GM21381 (cell line): ENCODE results near the gene SYNE3.

Experiments used
- ATAC-seq: cut with Tn5 transposase; IDR thresholded peaks from one replicate; pipeline ENCODE4 v1.9.1; 2021; ENCODE audit warnings: mild to moderate bottlenecking, moderate library complexity; ENCODE audit not compliant: unreplicated experiment

The SYNE3 gene

DNA sequence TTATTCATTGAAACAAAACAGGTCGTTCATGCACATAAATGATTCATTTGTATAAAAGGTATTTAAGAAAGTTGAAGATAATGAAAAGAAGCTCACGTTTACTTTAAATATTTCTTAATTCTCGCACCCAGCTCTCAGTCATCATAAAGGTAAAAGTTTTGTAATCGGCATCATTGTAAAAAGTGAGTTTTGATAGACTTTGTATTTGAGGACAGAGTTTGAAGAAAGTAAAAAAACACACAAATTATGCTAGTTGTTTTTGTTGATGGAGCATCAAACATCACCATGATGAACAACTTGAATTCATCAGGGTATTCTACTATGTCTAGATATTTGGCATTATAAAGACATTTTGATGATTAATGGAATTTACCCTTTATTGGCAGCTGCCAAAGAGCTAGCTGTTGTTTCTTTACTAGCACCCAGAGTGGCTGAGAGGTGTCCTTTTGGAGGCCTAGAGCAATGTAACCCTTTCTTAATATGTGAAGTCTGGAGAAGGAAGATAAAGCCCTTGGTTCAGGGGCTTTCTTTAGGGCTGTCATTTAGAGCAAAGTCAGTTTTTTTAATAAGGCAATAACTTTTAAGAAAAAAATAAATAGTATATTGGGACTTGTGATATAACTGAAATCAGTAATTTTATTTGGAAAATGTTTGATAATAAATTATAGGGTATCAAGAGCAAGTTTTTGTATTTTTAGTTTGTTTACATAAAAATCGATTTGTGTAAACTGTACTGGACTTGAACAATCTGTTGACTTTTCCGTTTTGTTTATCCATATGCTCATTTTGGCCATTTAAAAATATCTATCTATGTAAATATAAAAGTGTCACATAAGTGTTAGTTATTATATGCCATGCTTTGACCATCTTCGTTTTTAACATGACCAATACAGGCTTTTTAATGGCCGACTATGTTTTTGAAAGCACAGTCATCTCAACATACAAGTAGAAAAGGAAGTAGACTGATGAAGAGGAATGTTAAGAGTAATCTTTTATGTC is 25.8 kb upstream of the SYNE3 start:
- ATAC-seq: no peak

DNA sequence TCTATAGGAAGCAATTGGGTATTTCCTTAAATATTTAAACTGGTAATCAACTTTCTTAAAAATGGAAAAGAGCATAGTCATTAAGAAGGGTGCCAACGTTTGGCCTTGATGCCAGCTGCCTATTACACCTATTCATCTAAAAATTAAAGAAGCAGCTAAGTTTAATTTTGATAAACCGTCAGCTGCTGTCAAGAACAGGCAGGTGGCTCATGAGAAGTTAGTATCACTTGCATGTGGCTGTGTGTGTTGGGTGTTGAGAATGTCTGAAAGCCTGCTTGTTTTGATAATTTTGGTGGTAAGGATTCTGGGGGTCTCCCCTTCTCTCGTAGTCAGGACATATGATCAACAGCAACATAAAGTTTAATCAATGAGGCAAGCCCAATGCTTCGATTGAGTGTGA is 24.9 kb upstream of the SYNE3 start:
- ATAC-seq: no peak

DNA sequence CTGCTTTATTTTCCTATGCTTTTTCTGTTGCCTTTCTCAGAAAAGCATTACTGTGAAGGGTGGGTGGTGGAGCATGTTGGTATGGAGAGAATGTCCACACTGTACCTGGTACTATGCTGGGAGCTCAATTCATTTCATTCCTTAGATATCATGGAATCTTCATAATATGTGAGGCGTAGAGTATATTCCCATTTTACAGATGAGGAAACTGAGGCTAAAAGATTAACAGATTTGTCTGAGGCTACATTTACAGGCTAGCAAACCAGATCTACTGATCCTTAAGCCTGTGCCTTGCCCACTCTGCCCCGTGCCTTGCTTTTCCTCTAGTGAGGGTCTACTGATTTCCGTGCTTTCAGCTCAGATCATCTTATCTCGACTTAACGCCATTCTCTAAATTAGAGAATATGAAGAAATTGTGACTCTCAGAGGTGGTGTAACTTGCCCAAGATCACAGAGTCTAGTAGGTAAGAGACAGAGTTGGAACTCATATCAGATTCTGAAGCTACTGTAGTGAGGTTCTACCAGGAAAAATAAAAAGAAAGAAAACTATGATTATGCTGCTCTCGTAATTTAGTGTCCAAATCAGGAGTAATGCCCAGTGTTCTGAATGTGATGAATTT is 23.9 kb upstream of the SYNE3 start:
- ATAC-seq: no peak

DNA sequence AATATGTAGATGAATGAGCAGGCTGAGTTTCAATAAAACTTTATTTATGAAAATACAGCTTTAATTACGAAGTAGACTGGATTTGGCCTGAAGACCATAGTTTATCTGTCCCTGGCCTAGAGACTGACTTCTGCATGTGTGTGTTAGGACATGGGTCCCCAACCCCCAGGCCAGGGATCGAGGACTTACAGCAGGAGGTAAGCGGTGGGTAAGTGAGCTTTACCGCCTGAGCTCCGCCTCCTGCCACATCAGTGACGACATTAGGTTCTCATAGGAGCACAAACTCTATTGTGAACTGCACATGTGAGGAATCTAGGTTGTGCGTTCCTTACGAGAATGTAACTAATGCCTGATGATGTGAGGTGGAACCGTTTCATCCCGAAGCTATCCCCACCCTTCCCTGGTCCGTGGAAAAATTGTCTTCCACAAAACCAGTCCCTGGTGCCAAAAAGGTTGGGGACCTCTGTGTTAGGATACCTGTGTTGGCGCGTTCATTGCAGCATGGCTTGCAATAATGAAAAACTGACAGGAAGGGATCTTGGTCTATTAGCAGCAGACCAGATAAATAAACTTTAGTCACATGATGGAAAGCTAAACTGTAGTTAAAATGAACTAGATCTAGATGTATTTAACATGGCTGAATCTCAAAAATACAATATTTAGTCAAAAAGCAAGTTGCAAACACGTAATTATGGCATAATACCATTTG is 22.5 kb upstream of the SYNE3 start:
- no peak for ATAC-seq

DNA sequence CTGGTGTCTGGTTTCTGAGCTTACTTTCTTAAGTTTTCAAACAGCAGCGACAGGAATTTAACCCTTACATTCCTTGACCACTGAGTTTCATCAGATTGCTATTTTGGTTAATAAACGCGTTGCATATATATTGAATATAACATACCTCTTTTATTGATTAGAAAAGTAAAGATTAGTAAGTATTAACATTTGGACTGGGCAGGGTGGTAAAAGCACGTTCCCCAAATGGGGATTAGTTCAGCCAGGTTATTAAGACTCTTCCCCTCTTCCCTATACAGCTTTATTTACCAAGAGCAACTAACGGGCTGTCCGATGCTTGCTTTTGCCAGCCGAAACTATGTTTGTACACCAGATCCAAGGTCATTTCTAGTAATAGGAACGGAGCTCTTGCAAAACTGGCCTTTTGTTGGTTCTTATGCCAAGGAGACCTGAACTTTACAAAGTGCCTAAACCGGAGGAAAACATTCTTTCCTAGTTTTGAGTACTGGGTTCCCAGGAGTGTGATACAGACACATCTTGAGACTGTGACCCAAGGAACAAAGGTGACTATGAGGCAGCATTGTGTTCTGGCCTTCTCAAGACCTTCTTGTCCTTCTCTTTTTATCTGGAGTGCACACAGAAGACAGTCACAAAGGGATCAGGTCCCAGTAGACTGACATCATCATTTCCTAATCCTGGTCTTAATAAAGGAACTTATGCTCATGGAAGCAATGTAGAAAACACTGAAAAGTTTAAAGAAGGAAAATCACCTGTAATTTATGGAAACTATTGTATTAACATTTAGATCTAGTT is 21.0 kb upstream of the SYNE3 start:
- ATAC-seq: no peak

DNA sequence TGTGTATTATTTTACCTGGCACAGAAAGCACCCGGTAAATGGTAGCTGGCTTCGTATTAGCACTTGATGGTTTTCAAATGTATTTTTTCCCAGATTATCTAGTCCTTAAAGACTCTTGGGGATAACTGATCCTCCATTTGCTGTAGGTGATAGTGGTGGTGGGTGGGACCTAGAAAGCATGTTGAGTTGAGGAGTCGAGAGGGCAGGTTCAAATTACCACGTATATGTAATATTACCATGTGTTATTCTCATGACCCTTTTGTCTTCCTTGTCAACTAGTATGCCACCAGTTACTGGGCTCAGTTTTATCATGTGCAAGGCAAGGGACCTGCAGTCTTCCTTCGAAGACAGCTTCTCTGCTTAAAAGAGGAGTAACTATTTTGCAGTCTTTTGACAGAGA is 20.2 kb upstream of the SYNE3 start:
- no peak for ATAC-seq

DNA sequence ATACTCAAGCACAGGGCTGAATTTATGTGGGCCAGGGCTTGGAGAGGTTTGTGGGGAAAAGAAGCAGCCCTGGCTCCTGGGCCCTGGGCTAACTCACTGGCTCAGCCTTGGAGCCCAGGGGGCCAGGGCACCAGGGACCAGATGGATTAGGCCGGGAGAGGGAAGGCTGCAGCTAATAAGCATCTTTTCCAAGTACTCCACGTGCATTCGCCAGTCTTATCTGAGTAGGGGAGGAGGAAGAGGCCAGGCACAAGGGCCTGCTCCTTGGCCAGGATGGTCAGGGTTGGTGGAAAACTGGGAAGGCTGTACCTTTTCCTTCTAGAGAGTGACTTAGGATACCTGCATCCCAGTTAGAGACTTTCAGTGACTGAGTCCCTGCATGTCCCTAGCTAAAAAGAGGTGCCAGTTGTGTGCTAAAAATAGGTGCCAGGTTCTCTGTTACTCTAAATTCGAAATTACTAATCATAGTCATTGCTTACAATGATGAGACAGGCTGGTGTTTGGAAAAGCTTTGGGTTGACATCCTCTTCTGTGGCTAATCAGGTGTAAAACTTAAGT is 19.7 kb upstream of the SYNE3 start:
- ATAC-seq: no peak

DNA sequence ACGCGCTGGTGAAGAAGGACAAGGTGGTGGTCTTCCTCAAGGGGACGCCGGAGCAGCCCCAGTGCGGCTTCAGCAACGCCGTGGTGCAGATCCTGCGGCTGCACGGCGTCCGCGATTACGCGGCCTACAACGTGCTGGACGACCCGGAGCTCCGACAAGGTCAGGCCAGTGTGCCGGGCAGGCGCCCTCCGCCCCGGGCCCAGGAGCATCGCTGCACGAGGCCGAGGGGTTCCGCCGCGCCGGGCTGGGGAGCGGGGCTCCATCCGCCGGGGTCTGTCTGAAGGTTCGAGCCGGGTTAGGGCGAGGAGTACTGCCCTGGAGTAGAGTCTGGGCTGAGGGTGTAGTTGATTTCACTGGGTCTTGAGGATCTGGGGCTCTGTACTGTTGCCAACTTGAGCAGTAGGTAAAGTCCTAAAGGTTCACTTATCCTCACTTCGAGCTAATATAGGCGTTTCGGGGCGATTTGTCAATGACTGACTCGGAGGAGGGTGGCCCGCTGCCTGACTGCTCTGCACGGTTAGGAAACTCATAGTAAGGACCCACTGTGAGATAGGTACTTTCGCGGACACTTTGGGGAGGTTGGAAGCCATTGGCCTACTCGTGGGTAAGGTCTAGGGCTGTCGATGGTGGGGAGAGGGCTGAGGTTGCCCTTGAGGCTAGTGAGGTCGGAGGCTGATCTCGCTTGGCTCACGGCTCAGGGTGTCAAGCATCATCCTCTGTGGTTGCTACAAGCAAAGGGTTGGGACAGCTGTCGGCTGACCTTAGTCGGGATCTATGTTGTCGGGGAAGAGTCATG is 19.0 kb upstream of the SYNE3 start:
- peak; percentile 2 for ATAC-seq

DNA sequence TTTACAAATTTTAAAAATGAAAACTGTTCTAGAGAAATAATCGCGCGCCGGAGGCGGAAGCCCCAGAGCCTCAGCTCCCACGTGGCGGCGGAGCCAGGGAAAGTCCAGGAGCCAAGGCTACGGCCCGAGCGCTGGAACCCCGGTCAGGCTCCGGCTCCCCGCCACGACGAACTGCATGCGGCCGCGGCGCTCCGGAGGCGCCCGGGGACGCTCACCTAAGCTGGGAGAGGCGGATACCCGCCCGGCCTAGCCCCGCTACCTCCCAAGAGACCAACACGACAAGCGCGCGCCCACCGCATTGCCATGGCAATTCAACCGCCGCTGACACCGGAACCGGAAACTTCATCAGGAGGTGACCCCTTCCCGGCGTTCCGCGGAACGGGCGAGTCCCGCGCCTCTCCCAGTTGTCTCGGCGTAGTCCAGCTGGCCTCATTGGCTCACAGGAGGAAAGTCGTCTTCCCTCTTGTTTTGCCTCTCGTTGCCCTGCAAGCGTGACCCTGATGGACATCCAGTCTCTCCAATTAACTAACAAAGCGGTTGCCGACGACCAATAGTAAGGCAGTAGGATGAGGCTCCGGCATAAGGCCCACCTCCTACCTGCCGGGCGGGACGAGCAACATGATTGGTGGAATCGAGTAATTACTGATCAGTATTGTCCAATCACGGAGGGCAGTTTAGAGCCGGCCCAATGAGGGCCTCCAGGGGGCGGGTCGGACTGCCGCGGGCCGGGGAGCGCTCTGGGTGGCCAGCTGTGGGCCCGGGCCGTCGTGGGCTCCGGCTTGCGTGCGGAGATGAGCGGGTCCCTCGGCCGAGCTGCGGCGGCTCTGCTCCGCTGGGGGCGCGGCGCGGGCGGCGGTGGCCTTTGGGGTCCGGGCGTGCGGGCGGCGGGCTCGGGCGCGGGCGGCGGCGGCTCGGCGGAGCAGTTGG is 18.1 kb upstream of the SYNE3 start, which contains the start of gene GLRX5:
Gene GLRX5, plus strand, starts transcription at position 752 of the 927 bp plus-strand sequence. Its CDS starts 40 bp downstream, at position 792.
- ATAC-seq: peak; percentile 86

DNA sequence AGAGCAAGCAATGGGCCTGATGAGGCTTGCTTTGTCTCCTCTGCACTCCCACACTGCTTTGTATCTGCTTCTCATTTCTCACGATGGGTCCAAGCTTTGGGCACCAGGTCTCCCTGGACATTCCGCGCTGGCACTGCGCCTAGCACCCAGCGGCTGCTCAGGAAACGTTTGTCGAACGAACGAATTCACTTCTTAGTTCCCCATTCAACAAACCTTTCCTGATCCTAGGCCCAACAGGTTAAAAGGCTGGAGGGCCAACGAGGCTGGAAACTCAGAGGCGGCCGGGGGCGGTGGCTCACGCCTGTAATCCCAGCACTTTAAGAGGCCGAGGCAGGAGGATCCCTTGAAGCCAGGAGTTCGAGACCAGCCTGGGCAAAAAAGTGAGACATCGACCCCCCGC is 17.4 kb upstream of the SYNE3 start:
- ATAC-seq: no peak

DNA sequence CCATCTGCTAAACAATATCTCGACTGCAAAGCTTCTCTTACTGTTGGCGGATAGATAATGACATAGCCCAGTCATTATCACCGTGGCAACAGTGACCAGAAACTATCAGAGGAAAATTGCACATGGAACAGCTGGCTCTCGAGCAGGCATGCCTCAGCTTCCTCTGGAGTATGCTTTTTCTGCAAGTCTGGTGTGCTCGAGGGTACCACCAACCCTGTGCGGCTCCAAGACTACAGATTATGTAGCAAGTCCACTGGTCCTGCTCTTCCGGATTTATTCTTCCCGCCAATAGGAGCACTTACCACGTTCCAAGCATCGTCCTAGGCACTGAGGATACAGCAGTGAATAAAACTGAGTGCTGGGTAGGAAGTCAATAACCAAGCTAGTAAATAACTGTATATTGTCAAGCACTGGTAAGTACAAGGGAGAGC is 17.0 kb upstream of the SYNE3 start:
- no peak for ATAC-seq

DNA sequence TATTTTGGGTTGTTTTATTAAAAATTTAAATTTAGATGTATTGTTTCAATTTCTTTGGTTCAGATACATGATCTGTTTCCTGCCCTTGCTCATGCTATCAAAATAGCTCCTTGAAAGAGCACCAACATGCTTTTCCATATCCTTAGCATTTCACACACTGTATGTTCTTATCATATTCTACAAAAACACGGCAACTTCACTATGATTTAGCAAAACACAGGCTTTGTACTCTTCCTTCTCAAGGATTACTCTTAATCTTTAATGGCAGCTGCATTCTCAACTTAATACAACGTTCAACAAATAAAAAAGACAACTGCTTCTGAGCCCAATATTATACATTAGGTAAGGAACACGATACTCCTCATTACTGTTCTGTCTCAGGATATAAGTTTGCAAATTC is 15.5 kb upstream of the SYNE3 start:
- no peak for ATAC-seq

DNA sequence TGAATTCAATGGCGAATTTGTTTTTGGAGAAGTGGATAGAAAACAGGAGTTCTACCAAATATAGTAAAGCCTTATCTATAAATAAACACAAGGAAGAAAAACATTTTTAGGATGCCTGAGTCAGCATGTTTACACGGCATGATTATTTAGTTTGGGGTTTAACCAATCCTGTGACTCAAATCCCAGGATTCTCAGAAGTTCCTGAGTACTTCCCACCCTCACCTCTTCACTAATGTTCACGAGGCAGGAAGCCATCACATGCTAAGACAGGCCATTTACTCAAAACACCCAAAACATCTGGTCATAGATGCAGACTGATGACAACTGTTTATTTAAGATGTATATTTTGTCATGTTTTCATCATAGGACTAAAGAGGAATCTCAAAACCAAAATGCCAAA is 15.0 kb upstream of the SYNE3 start:
- ATAC-seq: no peak

DNA sequence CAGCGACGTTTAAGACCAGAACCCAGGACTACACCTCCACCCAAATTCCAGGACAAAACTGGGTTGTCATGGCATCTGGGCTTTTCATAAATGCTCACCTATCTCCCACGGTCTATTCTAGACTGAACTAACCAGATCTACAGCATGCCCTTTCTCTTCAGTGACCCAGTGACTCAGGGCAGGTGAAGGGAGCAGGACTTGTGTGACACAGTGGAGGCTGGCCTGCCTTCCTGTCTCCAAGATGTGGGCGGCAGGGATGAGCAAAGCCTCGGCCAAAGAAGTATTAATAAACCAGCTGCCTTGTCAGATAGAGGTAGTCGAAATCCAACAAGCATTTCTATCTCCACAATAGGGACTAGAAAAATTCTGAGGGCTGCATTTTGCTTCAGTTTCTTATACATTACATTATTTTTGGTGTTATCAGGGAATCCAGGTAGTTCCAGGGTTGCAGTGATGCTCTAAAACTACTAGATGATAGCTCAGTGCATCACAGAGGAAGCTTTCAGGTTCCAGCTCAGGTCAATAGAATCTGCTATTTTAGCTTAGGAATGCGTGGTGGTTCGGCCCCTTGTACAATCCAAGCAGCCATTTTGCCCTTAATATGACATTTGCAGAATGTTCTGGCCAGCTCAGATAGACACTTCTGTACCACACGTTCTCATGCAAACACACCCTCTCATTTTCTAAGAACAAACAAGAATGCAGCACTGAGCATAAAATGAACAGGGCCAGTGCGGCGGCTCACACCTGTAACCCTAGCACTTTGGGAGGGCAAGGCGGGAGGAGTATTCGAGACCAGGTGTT is 14.2 kb upstream of the SYNE3 start:
- no peak for ATAC-seq

DNA sequence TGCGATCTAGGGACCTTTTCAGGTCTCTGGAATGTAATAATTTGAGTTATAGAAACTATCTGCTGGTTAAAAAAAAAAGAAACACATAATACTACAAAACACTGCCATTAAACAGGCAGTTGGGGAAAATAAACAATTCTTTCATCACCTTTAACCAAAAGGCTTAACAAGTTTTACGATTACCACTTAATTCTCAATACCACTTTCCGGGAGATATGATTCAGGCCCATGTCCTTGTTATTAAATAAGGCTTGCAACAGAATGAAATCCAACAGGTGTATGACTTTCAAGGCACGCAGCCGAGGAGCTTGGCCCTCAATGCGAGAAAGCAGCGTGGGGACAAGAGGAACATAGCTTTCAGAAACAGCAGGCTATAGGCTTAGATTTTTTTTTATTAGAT is 12.8 kb upstream of the SYNE3 start:
- ATAC-seq: no peak

DNA sequence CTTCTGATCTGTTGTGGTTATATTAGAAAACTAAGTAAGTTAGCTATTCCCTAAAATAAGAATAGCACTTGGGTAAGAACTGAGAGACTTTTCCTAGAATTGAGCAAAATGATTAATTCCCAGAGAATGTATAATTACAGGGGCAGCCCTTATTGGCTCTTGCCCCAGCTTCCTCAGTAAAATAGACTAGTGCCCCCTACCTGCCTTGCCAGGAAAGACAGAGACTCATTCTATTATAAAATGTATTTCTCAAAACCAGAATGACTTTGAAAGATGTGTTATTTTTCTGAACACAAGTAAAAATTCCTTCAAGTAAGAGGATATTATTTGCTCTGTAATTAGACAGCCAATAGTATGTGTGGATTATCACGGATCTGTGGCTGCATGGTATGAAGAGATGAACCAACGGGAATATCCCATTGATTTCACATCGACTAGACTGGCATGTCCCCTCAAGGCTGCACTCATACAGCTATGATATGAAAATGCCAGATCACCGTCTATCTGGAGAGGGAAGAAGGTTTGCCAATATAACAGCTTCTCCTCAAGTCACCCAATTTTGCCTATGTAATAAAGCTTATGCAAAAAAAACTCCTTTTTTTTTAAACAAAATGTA is 11.0 kb upstream of the SYNE3 start:
- ATAC-seq: peak; percentile 49
